Ovary (tissue), 3 donors: ENCODE data around the gene OR6K3.

Experiments used
- EP300 ChIP-seq: sonication (generic); formaldehyde crosslinking; IDR thresholded peaks from one replicate; pipeline ENCODE4 v1.6.1; 2017; ENCODE audit warnings: antibody characterized with exemption
- TF ChIP-seq, protein P1 (sequence below), 3 donors: fragments of 450-650 bp in 2 of 3; fragments of 200-600 bp in 1 of 3; IDR thresholded peaks; one replicate each; pipeline versions ENCODE4 v1.5.1 to v1.8.0; 2016 to 2022; ENCODE audit warnings: antibody characterized with exemption in 3 of 3, mild to moderate bottlenecking in 1 of 3
- donor health status: DM: no; HTN: no; CAD: no.

DNA sequence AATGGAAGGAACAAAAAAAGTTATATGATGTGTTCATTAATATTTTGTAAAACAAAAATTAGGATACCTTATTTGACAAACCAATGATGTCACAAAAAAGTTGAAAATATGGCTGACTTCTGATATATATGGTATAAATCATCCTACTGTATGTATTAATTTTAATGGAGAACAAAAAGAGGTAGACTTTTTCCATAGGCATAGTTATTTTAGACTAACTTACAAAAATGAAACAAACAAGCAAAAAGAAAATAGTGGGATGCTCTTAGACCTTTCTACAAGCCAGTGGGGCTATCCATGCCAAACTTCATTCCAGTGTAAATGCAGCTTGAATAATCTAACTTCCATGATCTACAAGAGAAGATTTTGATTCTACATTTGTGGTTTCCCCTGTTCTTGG lies 33.5 kb downstream of the OR6K3 start:
- TF ChIP-seq, protein P1, sequence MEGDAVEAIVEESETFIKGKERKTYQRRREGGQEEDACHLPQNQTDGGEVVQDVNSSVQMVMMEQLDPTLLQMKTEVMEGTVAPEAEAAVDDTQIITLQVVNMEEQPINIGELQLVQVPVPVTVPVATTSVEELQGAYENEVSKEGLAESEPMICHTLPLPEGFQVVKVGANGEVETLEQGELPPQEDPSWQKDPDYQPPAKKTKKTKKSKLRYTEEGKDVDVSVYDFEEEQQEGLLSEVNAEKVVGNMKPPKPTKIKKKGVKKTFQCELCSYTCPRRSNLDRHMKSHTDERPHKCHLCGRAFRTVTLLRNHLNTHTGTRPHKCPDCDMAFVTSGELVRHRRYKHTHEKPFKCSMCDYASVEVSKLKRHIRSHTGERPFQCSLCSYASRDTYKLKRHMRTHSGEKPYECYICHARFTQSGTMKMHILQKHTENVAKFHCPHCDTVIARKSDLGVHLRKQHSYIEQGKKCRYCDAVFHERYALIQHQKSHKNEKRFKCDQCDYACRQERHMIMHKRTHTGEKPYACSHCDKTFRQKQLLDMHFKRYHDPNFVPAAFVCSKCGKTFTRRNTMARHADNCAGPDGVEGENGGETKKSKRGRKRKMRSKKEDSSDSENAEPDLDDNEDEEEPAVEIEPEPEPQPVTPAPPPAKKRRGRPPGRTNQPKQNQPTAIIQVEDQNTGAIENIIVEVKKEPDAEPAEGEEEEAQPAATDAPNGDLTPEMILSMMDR (IDR thresholded peaks at IDR 0.05), result no peak
- no peak for TF ChIP-seq EP300
